ENCODE data around the gene TBL1X. TPM values are rescaled to one million over a fixed set of nuclear protein-coding genes. Genes with fewer than 3 reads are reported as not detected.

The TBL1X gene
- total RNA-seq, 1 donor from 2014 or later: 33.3 TPM

DNA sequence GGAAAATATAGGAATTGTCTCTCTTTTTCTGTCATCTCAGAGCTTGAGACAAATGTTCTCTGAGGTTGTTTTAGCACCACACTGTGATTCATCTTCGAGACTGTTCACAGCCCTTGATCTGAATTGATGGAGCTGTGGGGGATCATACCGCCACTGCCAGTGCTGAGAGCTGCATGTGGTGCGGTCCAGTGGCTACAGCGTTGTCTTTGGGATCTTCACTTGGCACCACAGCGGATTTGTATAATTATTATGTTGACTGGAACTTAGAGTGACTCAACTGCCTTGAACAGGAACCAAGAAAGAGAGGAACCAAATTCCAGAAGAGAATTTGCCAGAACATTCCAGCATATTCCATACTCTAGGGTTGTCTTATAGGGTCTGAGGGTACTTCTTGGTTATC is 29.1 kb downstream of the TBL1X start:
- ATAC-seq: no peak

DNA sequence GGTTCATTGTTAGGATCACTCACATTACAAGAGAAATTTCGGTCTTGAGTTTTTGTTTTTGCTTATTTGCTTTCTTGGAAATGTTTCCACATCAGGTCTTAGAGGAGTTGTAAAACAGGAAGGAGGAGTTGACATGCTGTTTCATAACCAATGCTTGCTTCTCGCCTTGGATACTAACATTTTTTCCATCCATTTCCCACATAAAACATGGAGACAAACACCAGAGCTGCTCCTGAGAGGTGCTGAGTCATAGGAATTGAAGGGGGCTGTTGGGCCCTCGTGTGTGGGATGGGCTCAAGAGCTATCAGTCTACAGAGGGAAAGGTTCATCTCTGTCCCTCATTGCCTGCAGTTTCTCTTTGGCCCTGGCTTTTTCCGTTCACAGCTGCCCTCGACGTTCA is 29.9 kb downstream of the TBL1X start:
- DNase-seq (ENCODE audit: low spot score) (no peak), ATAC-seq (no peak)

More for the DNA sequence above, 29.1 kb downstream of the TBL1X start:
- DNase-seq (ENCODE audit: low spot score): no peak

DNA sequence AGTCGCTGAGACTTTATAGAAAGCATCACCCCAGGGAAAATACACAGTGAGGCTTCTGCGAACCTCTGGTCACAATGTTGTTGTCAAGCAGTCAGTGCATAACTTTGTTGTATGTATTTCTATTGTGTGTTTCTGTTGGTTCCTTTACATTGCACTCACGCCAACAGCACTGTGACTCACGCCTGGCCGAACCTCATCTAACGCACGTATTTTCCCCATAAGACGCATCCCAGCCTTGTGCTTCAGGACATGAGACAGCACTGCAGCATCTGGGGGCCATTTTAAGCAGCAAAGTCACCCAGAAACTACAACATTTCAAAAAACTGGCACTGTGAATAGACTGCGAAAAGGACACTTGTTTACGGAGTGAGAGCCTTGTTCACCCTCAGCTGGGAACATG is 30.6 kb downstream of the TBL1X start:
- DNase-seq (ENCODE audit: low spot score) (no peak), ATAC-seq (no peak)

DNA sequence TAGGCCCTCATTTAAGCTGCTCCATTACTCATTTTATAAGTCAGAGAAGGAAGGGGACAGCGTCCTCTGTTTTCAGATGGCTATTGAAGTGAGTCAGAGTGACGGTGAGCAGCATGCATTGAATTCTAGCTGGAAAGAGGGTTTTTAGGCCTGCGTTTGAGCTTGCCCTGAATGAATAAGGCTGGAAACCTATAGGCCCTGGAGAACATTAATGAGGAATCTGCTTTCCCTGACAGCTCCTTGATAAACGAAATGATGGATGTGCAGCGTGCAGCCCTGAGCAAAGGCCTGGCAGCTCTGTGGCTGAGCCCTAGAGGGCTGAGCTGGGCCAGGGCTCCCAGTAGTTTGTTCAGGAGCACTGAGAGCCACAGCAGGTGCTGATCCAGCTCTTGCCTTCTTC is 33.4 kb downstream of the TBL1X start:
- ATAC-seq (no peak), DNase-seq (ENCODE audit: low spot score) (no peak)

DNA sequence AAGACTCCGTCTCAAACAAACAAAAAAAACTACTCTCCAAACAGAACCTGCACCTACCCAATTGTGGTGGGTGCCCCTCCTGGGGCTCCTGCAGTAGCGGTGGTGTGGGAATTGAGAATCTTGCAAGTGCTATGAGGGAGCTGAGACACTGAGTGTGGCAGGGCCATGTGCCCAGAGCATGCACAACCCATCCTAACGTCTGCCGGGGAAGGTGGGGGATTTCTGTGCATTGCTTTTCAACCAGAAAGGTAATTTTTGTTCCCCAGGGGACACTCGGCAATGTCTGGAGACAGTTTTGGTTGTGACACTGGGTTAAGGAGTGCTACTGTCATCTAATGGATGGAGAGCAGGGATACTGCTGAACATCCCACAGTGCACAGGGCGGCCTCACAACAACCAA is 35.7 kb downstream of the TBL1X start:
- no peak for ATAC-seq
- no peak for DNase-seq (ENCODE audit: low spot score)

DNA sequence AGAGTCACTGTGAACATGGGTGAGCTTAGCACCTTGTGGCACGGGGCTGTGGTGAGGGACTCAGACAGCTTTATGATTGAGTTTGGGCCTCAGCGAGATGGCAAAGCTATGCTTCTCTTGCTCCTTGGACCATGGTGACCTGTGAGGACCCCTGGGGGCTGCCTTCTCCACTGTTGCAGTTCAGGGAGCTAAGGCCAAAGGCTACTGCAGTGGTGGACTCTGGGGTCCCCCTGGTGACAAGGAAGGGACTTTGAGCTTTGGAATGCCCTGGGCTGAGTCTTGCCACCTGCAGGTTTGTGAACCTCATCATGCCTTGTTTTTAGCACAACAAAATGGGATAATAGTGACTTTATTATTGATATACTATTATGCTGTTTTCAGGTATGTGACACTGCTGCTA is 36.5 kb downstream of the TBL1X start:
- DNase-seq (ENCODE audit: low spot score) (no peak), ATAC-seq (no peak)

DNA sequence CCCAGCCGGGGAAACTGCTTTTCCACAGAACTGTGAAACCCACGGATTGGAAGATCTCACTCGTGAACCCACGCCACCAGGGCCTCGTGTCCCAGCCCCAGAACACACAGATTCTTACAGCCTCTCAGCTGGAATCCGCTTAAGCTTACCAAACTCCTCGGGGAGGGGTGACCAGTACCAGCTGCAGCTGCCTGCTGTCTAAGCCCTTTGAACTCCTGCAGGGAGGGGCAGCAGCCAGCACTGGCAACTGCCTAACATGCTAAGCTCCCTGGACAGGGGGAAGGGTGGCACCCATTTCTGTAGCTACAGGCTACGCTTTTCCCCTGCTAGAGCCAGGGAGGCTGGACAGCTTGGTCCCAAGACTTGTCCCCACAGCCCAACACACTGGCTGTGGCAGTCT is 38.4 kb downstream of the TBL1X start:
- ATAC-seq (peak; percentile 30), DNase-seq (ENCODE audit: low spot score) (no peak)

DNA sequence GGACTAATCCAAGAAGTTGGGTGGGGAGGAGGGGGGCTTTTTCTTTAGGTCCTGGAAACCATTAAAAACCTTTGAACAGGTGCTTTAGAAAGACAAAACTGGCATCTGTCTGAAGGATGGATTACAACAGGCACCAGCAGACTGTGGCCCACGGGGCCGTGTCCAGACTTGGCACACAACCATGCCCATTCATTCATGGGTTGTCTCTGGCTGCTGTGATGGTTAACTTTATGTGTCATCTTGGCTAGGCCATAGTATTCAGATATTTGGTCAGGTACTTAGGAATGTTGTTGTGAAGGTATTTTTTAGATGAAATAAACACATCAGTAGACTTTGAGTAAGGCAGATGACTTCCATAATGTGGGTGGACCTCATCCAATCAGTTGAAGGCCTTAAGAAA is 45.5 kb downstream of the TBL1X start:
- ATAC-seq (no peak), DNase-seq (ENCODE audit: low spot score) (no peak)

DNA sequence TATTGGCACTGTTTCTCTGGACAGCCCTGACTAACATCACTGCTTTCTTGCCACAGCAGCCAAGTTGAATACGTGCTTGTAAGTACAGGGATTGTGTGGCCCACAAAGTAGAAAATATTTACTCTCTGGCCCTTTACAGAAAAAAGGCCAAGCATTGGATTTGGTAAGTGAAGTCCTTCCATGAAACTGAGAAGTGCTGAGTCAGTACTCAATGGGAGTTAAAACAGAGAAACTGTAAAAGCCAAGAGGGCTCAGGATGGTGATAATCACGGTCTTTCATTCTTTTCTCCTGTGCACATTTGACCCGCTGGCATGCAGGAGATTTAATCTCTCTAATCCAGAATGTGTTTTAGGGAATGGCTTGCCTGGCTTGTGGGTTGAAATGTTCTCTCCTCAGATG is 46.1 kb downstream of the TBL1X start:
- ATAC-seq (no peak), DNase-seq (ENCODE audit: low spot score) (no peak)

DNA sequence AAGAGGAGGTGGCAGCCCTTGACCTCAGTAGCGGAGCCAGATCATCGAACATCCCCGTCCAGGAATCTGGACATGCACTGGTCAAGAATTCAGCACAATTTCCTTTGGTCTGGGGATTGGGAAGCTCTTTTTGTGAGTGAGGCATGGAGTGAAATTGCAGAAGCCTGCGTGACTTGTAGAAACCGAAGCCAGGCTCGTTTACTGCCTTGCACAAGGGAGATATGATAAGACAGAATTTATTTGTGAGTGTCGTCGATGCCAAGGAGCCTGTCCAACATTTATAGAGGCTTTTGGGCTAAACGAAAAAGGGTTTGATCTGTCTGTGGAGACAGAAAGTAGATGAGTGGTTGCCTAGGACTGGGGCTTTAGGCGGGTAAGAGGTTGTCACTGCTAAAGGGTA is 50.6 kb downstream of the TBL1X start:
- DNase-seq (ENCODE audit: low spot score) (no peak), ATAC-seq (no peak)

DNA sequence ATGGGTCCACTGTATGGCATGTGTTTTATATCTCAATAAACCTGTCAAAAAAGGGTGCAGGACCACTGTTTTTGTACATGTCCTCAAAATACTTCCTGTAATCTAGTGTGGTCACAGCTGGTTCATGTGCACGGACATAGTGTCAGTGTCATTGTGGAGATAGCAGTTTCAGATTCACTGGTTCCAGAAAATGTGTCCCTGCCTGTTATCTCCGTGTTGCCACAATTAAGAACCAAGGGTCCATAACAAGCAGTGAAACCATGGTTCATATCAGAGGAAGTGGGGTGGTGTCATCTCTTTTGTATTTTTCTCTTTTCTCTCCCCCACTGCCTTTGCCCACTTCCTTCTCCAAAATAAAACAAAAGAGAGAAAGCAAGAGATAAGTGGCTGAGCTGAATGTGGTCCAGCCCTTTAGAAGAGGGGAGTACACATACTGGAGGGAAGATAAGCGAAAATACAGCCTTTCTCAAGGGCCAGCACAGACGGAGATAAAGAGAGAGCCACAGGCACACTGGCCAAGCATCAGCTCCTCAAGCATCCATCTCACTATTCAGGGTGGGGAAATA is 51.2 kb downstream of the TBL1X start:
- DNase-seq (ENCODE audit: low spot score) (no peak), ATAC-seq (no peak)

DNA sequence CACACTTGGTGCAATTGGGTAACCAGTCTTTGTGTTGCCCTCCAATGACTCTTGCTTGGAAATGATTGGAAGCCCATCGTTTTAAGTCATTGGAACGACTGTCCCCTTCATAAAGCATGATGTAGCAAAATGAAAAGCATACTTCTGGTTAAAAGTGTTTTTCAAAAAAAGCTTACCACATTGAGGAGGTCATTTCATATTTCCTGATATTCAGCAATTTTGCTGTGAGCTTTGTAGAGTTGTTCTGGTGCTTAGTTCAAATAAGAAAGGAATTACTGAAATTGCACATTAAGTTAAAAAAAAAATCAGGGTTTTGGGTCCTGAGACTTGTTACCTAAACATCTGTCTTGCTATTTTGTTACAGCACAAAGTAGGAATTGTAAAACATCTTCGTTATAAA is 51.8 kb downstream of the TBL1X start:
- ATAC-seq (no peak), DNase-seq (ENCODE audit: low spot score) (no peak)

DNA sequence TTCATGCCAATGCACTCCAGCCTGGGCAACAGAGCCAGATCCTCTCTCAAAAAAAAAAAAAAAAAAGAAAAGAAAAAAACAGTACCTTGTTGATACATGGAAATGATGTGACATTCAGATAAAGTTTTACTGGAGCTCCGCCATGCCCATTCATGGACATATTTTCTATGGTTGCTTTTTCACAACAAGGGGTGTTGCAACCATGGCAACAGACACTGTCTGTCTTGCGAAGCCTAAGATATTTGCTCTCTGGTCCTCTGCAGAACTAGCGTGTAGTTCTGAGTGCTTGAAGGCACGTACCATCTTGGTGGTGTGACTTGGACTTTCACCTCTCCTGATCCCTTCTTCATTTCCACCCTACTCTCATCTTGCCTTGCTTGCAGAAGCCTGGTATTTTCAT is 53.2 kb downstream of the TBL1X start:
- ATAC-seq (no peak), DNase-seq (ENCODE audit: low spot score) (no peak)

DNA sequence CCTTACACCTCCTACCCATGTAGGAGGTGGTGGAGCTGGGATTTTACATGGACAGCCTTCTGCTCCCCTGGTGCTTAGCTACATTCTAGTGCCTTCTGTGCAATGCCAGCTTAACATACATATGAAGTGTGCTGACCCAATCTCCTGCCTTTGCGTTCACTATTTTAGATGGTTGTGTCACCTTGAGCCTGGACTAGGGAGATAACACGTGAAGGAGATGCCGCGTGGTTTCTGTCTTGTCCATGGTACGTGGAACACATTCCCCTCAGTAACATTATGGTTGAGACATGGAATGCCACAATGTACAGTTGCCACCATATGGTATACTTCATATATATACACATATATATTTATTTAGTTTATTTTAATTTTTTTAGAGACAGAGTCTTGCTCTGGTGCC is 54.0 kb downstream of the TBL1X start:
- ATAC-seq: no peak
- DNase-seq (ENCODE audit: low spot score): no peak

DNA sequence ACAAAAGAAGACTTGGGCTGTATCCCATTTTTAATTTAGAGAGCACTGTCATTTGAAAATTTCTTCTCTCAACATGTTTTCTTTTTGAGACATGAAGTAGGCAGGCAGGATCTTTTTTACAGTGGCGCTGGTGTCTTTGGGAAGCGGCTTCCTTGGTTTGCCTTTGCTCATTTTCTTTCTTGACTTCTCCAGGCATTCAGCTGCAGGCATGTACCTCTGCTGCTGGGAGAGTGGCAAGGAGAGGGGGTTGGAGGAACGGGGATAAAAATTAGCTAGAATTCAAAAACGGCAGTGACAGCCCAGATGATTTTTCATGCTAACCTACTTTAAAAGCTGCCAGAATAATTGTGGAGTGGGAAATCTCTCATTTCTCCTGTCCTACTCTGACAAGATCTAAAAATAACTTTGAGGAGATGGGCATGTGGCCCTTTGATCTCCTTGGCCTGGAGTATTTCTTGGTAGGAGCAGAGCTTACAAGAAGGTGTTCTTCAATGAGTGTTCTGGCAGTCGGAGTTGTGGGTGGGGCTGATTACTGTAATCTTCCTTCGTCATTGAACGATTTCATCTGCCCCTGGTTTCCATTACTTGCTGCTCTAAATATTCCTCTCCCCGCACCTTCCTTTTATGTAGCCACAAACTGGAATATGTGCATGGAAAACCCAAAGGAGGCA is 54.8 kb downstream of the TBL1X start:
- no peak for ATAC-seq
- DNase-seq (ENCODE audit: low spot score): no peak

DNA sequence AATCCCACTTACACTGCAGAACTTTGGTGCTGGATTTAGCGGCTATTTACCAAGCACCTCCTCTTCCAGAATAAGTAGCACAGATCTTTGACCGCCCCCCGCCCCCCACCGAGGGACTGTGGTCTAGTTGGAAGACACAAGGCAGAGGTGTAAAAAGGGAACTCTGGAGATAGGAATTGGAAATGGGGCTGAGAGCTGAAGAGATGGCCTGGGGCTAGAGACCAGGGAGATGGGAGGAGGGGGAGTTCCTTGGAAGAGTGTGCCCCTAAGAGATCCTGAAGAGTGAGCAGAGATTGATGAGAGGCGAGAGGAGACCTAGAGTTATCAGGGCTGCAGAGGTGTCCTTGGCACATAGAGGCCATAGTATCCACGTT is 55.3 kb downstream of the TBL1X start:
- DNase-seq (ENCODE audit: low spot score) (no peak), ATAC-seq (no peak)

DNA sequence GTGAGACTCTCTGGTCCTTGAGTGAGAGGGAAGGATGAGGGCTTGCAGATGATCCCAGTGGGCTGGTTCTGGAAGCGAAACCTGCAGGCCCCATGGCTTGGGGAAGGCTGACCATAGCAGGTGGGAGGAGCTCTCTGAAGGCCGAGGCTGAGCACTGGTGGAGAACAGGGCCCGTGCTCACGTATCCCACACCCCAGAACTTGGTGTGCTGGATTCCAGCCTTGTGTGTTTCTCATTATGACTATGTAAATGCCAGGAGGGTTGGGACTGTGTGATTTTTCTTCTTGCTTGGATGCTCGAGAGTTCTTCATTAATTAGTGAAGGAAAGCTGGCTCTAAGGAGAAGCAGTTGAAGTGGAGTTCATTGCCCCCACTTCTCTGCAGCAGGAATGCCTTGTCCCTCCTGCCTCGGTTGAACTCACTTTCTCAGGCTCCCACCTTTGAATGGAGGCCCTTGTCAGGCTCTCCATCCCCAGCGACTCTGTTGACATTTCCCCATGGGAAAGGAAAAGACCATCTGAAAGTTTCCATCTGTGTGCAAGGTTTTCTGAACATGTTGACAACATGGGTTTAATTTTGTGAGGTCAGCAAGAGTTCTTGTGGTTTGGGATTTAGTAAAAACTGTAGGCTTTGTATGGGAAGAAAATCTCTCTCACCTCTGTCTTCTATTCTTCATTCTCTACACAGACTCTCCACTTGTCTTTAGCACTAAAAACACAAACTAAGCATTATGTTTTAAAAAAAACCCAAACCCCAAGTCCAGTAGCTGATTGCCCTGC is 57.7 kb downstream of the TBL1X start:
- ATAC-seq: no peak
- DNase-seq (ENCODE audit: low spot score): no peak

DNA sequence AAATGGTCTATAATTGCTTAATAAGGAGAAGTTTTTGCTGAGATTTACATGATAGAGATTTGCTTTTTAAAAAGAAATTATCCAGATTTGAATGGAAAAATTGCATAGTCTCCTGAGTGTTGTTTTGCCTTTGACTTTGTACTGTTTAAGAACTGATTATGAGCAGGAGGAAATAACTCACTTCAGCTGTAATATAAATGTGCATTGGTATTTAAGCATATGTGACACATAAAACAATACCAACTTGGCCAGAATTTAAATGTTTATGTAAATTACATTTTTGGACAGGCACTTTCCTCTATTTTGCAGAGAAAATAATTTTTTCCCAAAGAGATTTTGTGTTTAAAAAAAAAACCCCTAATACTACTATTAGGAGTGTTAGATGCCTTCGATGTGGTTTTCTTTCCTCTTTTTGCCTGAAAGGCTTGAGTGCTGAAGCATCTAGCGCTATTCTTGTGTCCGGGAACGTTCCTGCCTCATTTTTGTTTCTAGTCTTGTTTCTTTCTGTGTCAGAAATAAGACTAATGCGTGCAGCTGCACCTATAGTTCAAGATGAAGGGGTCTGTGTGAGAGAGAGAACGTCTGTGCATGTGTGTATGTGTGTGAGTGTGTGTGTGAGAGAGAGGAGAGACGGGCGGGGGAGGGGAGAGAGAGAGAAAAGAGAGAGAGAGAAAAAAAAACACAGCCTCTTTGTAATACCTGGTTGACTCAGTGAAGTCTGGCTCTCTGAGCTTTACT is 60.8 kb downstream of the TBL1X start:
- DNase-seq (ENCODE audit: low spot score) (no peak), ATAC-seq (no peak)

DNA sequence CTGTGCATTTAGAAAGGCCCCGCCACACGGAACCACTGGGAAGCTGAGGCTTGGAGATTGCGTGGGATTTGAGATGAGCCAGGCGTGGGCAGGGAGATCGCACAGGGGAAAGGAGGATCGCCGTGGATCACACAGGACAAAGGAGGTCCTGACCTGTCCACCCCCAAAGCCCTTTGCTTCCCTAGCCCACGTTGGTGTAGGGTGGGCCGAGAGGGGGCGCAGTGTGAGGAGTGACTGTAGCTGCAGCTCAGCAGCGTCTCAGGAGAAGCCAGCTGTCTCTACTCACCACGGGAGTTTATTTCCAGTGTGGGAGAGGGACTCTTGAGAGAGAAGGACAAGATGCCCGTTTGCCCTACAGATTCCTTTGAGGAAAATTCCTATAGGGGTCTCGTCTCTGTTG is 62.1 kb downstream of the TBL1X start:
- no peak for ATAC-seq
- no peak for DNase-seq (ENCODE audit: low spot score)

DNA sequence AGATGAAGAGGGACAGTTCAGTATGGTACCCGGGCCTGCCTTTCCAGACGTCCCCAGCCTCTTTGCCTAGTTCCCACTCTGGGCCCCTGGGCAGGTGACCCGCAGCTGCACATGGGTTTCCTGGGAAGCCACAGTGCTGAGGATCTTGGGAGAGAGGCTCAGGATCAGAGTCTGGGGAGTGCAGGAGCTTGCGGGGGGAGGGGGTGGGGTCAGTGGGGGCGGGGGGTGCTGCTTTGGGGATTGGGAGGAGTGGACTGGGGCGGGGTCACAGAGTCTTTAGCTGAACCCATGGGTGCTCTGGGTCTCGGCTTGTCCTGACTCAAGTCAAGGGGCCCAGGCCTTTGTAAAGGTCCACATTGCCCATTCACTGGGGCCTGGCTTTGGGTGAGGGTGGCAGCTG is 63.6 kb downstream of the TBL1X start:
- DNase-seq (ENCODE audit: low spot score): no peak
- no peak for ATAC-seq

DNA sequence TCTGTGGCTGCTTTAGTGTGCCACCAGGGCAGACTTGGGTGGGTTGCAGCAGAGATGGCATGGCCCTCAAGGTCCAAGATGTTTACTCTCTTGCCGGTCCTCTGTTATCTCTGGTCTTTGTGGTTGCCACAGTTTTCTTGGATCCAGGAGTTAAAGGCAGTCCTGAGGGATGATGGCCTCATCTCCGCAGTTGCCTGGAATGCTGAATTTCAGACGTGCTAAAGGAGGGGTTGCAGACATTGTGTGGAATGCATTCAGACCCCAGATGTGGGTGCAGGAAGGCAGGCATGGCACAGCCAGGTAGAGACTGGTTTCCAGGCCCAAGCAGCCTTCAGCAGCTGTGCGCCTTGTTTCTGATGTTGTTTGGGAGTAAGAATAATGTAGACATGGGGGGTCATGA is 64.4 kb downstream of the TBL1X start:
- no peak for ATAC-seq

DNA sequence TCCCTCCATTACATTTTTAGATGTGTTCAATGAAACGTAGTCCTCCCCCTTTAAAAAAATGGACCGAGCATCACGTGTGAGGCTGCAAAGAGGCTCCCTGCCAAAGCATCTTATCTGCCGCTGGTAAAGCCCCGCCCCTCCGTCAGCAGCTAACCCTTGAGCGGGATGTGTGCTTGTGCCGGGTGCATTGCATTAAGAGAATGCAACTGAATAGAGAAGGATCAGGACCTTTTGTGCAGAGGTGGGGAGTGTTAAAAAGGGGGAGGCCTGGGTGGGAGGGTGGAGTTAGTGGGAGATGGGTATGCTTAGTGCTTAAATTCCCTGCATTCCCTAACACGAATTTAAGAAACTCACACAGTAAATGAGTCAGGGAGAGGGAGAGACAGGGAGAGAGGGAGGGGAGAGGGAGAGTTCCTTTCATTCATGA is 66.0 kb downstream of the TBL1X start:
- DNase-seq (ENCODE audit: low spot score) (peak; percentile 70), ATAC-seq (peak; percentile 95)

More for the DNA sequence above, 64.4 kb downstream of the TBL1X start:
- DNase-seq (ENCODE audit: low spot score): no peak
